Stimulated activated CD8-positive, alpha-beta memory T cell treated with anti-CD3 and anti-CD28 coated beads, Interleukin-15, amount 100 ng/mL, for 4 hours (primary cell): ENCODE measurements around the gene SLC24A3.
"Not testable (repeated sequence)": the region's sequence is repeated elsewhere in the genome, so short reads cannot be mapped to it uniquely, and the experiment has no call there.

ENCODE experiments used
- DNase-seq, 2 donors: peaks; one replicate each; pipeline ENCODE4 v3.0.0-alpha.2; 2020; ENCODE audit warnings: low read depth in 2 of 2

SLC24A3 gene

GRCh38 chr20:19678591-19678990 is 466.1 kb downstream of the SLC24A3 start:
- DNase-seq = not testable (repeated sequence)

GRCh38 chr20:19679900-19680495 is 467.6 kb downstream of the SLC24A3 start:
- no peak for DNase-seq

GRCh38 chr20:19682249-19682648 is 469.8 kb downstream of the SLC24A3 start:
- no peak for DNase-seq

- no peak for DNase-seq
Observed at GRCh38 chr20:19683188-19683587, 470.7 kb downstream of the SLC24A3 start.

GRCh38 chr20:19683822-19684221 is 471.4 kb downstream of the SLC24A3 start:
- DNase-seq = no peak

GRCh38 chr20:19688031-19688806 is 475.8 kb downstream of the SLC24A3 start:
- DNase-seq = no peak

GRCh38 chr20:19690462-19690861 is 478.0 kb downstream of the SLC24A3 start:
- DNase-seq = no peak

- DNase-seq = no peak
Observed at GRCh38 chr20:19691125-19691524, 478.7 kb downstream of the SLC24A3 start.

GRCh38 chr20:19692100-19692499 is 479.7 kb downstream of the SLC24A3 start:
- DNase-seq = no peak

GRCh38 chr20:19692685-19693119 is 480.3 kb downstream of the SLC24A3 start:
- no peak for DNase-seq

GRCh38 chr20:19693508-19693907 is 481.1 kb downstream of the SLC24A3 start:
- no peak for DNase-seq

- no peak for DNase-seq
Observed at GRCh38 chr20:19695081-19695480, 482.6 kb downstream of the SLC24A3 start.

- DNase-seq = no peak
Observed at GRCh38 chr20:19696620-19697019, 484.2 kb downstream of the SLC24A3 start.

GRCh38 chr20:19697415-19697814 is 485.0 kb downstream of the SLC24A3 start:
- DNase-seq = no peak

- no peak for DNase-seq
Observed at GRCh38 chr20:19699180-19699971, 486.9 kb downstream of the SLC24A3 start.

- DNase-seq = no peak
Observed at GRCh38 chr20:19701429-19701828, 489.0 kb downstream of the SLC24A3 start.

- no peak for DNase-seq
Observed at GRCh38 chr20:19706463-19706862, 494.0 kb downstream of the SLC24A3 start.

- no peak for DNase-seq
Observed at GRCh38 chr20:19709635-19710335, 497.3 kb downstream of the SLC24A3 start.

GRCh38 chr20:19710336-19711120 is 498.1 kb downstream of the SLC24A3 start:
- no peak for DNase-seq

GRCh38 chr20:19711126-19711525 is 498.7 kb downstream of the SLC24A3 start:
- no peak for DNase-seq

GRCh38 chr20:19712721-19713260 is 500.3 kb downstream of the SLC24A3 start:
- DNase-seq = no peak
